Mesenchymal stem cell (in vitro differentiated cells and primary cell): ENCODE results near the gene RESF1. TPM values are rescaled to one million over a fixed set of nuclear protein-coding genes. Genes with fewer than 3 reads are reported as not detected.

Experiments used
- DNase-seq: peaks from one replicate; pipeline ENCODE4 v3.0.0-alpha.2; 2013
- H2AFZ ChIP-seq: one replicate; pipeline ENCODE4 v1.6.1; 2013; ENCODE audit warnings: low read depth, mild to moderate bottlenecking, control low read depth, inconsistent platforms, low read length, moderate library complexity
- H2AK5ac ChIP-seq: 2 replicates; pipeline ENCODE4 v1.6.1; 2013; ENCODE audit warnings: low read length, moderate library complexity, mild to moderate bottlenecking, inconsistent platforms; ENCODE audit not compliant: severe bottlenecking
- H2BK120ac ChIP-seq: one replicate; pipeline ENCODE4 v1.6.1; 2013; ENCODE audit warnings: low read depth, mild to moderate bottlenecking, inconsistent platforms, low read length, moderate library complexity
- H2BK12ac ChIP-seq, 2 experiments: one replicate each; pipeline ENCODE4 v1.6.1; 2013; ENCODE audit warnings: inconsistent platforms in 2 of 2, low read length in 2 of 2, mild to moderate bottlenecking in 2 of 2, moderate library complexity in 2 of 2, control low read depth in 1 of 2
- H2BK15ac ChIP-seq: one replicate; pipeline ENCODE4 v1.6.1; 2013; ENCODE audit warnings: mild to moderate bottlenecking, low read depth, inconsistent platforms; ENCODE audit not compliant: poor library complexity, severe bottlenecking
- H2BK5ac ChIP-seq: 2 replicates; pipeline ENCODE4 v1.6.1; 2013; ENCODE audit warnings: low read depth, mild to moderate bottlenecking, low read length, control low read depth, inconsistent platforms; ENCODE audit not compliant: poor library complexity, severe bottlenecking
- H3K14ac ChIP-seq, 2 experiments: one replicate each; pipeline ENCODE4 v1.6.1; 2013; ENCODE audit warnings: inconsistent platforms in 2 of 2, low read length in 2 of 2, control low read depth in 1 of 2, mild to moderate bottlenecking in 1 of 2, moderate library complexity in 1 of 2
- H3K18ac ChIP-seq, 2 experiments: one replicate each; pipeline ENCODE4 v1.6.1; 2013; ENCODE audit warnings: inconsistent platforms in 2 of 2, low read length in 2 of 2, control low read depth in 1 of 2, low read depth in 1 of 2, mild to moderate bottlenecking in 1 of 2
- H3K23ac ChIP-seq, 2 experiments: one replicate each; pipeline ENCODE4 v1.6.1; 2013; ENCODE audit warnings: inconsistent platforms in 2 of 2, low read length in 2 of 2, mild to moderate bottlenecking in 2 of 2, moderate library complexity in 2 of 2, control low read depth in 1 of 2
- H3K27ac ChIP-seq: 2 replicates; pipeline ENCODE4 v1.5.1; 2013; ENCODE audit warnings: mild to moderate bottlenecking, moderate library complexity, low read length, control low read depth, inconsistent platforms; ENCODE audit not compliant: poor library complexity, severe bottlenecking
- H3K27me3 ChIP-seq, 2 experiments: 2 replicates each; pipeline versions ENCODE4 v1.6.1 to v1.7.0; 2013; ENCODE audit warnings: low read length in 2 of 2, mild to moderate bottlenecking in 2 of 2, moderate library complexity in 2 of 2, control low read depth in 1 of 2, inconsistent platforms in 1 of 2; ENCODE audit not compliant: control insufficient read depth in 1 of 2, insufficient read depth in 1 of 2
- H3K36me3 ChIP-seq, 2 experiments: 2 replicates each; pipeline versions ENCODE4 v1.6.1 to v1.7.0; 2013; ENCODE audit warnings: low read length in 2 of 2, control low read depth in 1 of 2, inconsistent platforms in 1 of 2, low read depth in 1 of 2, mild to moderate bottlenecking in 1 of 2; ENCODE audit not compliant: insufficient read depth in 2 of 2, control insufficient read depth in 1 of 2
- H3K4ac ChIP-seq, 2 experiments: one replicate each; pipeline ENCODE4 v1.6.1; 2013; ENCODE audit warnings: inconsistent platforms in 2 of 2, low read length in 2 of 2, mild to moderate bottlenecking in 2 of 2, moderate library complexity in 2 of 2, control low read depth in 1 of 2, low read depth in 1 of 2
- H3K4me1 ChIP-seq: 2 replicates; pipeline ENCODE4 v1.6.1; 2013; ENCODE audit warnings: low read depth, low read length, control low read depth; ENCODE audit not compliant: control insufficient read depth, insufficient read depth
- H3K4me2 ChIP-seq: 2 replicates; pipeline ENCODE4 v1.6.1; 2013; ENCODE audit warnings: low read length, mild to moderate bottlenecking, inconsistent platforms; ENCODE audit not compliant: poor library complexity, severe bottlenecking
- H3K4me3 ChIP-seq, 2 experiments: 2 replicates each; pipeline versions ENCODE4 v1.5.1 to v1.7.0; 2013; ENCODE audit warnings: low read length in 2 of 2, mild to moderate bottlenecking in 2 of 2, control low read depth in 1 of 2, low read depth in 1 of 2; ENCODE audit not compliant: insufficient read depth in 1 of 2
- H3K79me1 ChIP-seq: replicated peaks from 2 replicates; pipeline ENCODE4 v1.6.1; 2013; ENCODE audit warnings: mild to moderate bottlenecking, control low read depth, low read length, inconsistent platforms; ENCODE audit not compliant: poor library complexity, severe bottlenecking
- H3K9ac ChIP-seq: 2 replicates; pipeline ENCODE4 v1.7.0; 2013; ENCODE audit warnings: mild to moderate bottlenecking, low read length, moderate library complexity
- H3K9me3 ChIP-seq: 2 replicates; pipeline ENCODE4 v1.7.0; 2013; ENCODE audit warnings: mild to moderate bottlenecking, low read length; ENCODE audit not compliant: control insufficient read depth
- H4K8ac ChIP-seq: one replicate; pipeline ENCODE4 v1.6.1; 2013; ENCODE audit warnings: inconsistent platforms, mild to moderate bottlenecking, low read length, moderate library complexity
- H4K91ac ChIP-seq: one replicate; pipeline ENCODE4 v1.6.1; 2013; ENCODE audit warnings: mild to moderate bottlenecking, low read length, inconsistent platforms
- WGBS: methylation state at CpG from one replicate; pipeline ENCODE4 v1.1.7; 2013; ENCODE audit warnings: mixed read lengths; 5-methylcytosine and 5-hydroxymethylcytosine counted together
- polyA plus RNA-seq, 2 experiments: library from polyadenylated mRNA; stranded (reverse); fragments of 200-250 nt; gene quantifications; one replicate each; pipeline ENCODE4 v1.2.3, GENCODE V29; 2013

RESF1 gene, protein sequence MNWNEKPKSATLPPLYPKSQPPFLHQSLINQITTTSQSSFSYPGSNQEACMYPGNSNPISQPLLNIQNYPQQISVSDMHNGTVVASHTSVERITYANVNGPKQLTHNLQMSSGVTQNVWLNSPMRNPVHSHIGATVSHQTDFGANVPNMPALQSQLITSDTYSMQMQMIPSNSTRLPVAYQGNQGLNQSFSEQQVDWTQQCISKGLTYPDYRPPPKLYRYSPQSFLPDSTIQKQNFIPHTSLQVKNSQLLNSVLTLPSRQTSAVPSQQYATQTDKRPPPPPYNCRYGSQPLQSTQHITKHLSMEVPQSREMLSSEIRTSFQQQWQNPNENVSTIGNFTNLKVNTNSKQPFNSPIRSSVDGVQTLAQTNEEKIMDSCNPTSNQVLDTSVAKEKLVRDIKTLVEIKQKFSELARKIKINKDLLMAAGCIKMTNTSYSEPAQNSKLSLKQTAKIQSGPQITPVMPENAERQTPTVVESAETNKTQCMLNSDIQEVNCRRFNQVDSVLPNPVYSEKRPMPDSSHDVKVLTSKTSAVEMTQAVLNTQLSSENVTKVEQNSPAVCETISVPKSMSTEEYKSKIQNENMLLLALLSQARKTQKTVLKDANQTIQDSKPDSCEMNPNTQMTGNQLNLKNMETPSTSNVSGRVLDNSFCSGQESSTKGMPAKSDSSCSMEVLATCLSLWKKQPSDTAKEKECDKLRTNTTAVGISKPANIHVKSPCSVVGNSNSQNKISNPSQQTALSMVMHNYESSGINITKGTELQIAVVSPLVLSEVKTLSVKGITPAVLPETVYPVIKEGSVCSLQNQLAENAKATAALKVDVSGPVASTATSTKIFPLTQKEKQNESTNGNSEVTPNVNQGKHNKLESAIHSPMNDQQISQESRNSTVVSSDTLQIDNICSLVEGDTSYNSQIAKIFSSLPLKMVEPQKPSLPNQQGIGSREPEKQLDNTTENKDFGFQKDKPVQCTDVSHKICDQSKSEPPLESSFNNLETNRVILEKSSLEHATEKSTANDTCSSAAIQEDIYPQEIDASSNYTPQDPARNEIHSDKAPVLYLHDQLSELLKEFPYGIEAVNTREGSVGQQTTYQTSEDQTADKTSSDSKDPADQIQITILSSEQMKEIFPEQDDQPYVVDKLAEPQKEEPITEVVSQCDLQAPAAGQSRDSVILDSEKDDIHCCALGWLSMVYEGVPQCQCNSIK (N-terminal part only)
- 25.5 TPM for polyA plus RNA-seq (2013, experiment 1 of 2)
- polyA plus RNA-seq (2013, experiment 2 of 2), result 27.5 TPM

DNA sequence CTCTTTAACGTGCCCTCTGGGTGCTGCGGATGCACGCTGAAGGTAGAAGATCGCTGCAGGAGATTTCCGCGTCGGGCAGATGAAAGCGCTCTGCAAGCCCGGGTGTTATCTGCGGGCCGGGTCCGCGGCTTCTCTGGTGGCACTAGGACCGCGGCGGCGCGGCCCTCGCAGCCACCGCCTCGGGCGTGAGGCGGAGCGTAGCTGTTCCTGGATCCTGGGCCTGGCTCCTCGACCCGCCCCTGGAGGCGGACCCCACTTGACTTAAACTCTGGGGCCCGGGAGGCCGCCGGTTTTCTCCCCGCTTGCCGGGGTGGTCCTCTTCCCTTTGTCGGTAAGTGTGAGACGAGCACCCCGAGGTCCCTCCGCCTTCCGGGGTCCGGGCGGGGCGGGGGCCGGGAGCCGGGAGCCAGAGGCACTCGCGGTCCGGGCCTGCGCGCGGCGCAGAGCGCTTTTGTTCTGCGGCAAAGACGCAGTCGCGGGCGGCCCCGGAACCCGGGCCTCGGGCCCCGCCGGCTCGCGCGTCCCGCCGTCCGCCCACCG lies at the start of gene RESF1:
RESF1 (plus strand) TSS at position 255 of the 540 bp plus-strand sequence. CDS start 21,541 bp downstream, outside the sequence.
- Histone ChIP-seq H3K18ac (peak within 1 kb of the TSS; percentile 94 to 99), H2BK120ac (peak within 1 kb of the TSS; percentile 80), H2BK12ac (peak within 1 kb of the TSS in 1 of 2 experiments; percentile 71), H3K4ac (peak within 1 kb of the TSS; percentile 46 to 97), H3K9me3 (no peaks in the 10 kb centered on the region), H3K14ac (peak within 1 kb of the TSS in 1 of 2 experiments; percentile 65), H3K4me1 (peaks cover 7% of the 10 kb centered on the region), H3K9ac (peak within 1 kb of the TSS; percentile 87), H2BK5ac (peak within 1 kb of the TSS; percentile 84), H3K36me3 (peaks cover 7 to 24% of the 10 kb centered on the region in 2 experiments), H3K4me3 (peak within 1 kb of the TSS; percentile 84 to 89), H3K27me3 (no peaks in the 10 kb centered on the region), H2BK15ac (peak within 1 kb of the TSS; percentile 67), H3K79me1 (peaks cover 7% of the 10 kb centered on the region), H4K8ac (peak within 1 kb of the TSS; percentile 87), H3K4me2 (peak within 1 kb of the TSS; percentile 94), H3K27ac (peak within 1 kb of the TSS; percentile 93), H2AFZ (peak within 1 kb of the TSS; percentile 75), H2AK5ac (no peak within 1 kb of the TSS), H4K91ac (peak within 1 kb of the TSS; percentile 92), H3K23ac (peak within 1 kb of the TSS in 1 of 2 experiments; percentile 93)
- WGBS, result under 1% methylated on average over 66 of the region's 67 CpGs
- DNase-seq, result peak; percentile 89

DNA sequence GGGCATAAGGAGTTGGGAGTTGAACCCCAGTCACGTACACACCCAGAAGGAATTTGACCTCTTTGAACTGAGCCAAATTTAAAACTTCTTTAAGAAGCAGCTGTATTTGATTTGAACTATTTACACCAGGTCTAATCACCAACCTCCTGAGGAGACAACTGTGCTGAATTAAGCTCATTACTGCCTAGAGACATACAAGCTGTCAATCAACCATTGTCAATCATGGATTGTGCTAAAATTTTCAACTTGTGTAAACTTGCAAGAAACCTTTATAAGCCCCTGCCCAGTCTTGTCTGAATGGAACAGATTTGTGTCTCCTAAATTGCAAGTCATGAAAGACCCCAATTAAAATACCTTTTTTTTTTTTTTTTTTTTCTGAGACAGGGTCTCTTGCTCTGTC lies 44.3 kb upstream of the RESF1 start:
- Histone ChIP-seq H3K4me1 (no peaks in the 10 kb centered on the region), H2BK120ac (no peak overlapping the region), H3K9me3 (peaks cover 3% of the 10 kb centered on the region), H2AFZ (no peak overlapping the region), H2AK5ac (no peak overlapping the region), H3K4me3 (no peak overlapping the region), H3K79me1 (no peaks in the 10 kb centered on the region), H2BK12ac (no peak overlapping the region), H3K4ac (no peak overlapping the region), H3K36me3 (no peaks in the 10 kb centered on the region), H2BK15ac (no peak overlapping the region), H2BK5ac (no peak overlapping the region), H3K27ac (no peak overlapping the region), H4K8ac (no peak overlapping the region), H3K18ac (no peak overlapping the region), H4K91ac (no peak overlapping the region), H3K4me2 (no peak overlapping the region), H3K14ac (no peak overlapping the region), H3K27me3 (no peaks in the 10 kb centered on the region), H3K9ac (no peak overlapping the region), H3K23ac (no peak overlapping the region)
- 69% methylated on average over 1 of the region's 1 CpG for WGBS
- DNase-seq, result no peak

DNA sequence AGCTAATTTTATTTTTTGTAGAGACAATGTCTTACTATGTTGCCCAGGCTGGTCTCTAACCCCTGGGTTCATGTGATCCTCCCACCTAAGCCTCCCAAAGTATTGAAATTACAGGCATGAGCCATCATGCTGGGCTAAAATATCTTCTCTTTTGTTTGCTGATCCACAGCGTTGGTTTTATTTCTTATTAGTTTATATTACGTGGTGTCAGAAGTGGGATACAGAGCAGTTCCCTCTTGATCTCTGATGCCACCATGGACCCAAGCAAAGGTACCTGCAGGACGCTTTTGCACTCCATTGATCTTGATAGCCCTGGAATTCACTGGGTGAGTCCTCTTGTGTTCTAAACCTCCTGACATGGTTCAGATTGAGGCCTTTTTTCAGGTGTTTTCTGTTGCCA lies 43.8 kb upstream of the RESF1 start:
- Histone ChIP-seq H2AK5ac (no peak overlapping the region), H2BK12ac (no peak overlapping the region), H3K23ac (no peak overlapping the region), H3K18ac (no peak overlapping the region), H3K9ac (no peak overlapping the region), H3K4me1 (no peaks in the 10 kb centered on the region), H2BK15ac (no peak overlapping the region), H3K9me3 (peaks cover 3% of the 10 kb centered on the region), H3K36me3 (no peaks in the 10 kb centered on the region), H3K4me2 (no peak overlapping the region), H4K8ac (no peak overlapping the region), H4K91ac (no peak overlapping the region), H3K14ac (no peak overlapping the region), H3K27me3 (no peaks in the 10 kb centered on the region), H2BK120ac (no peak overlapping the region), H3K27ac (no peak overlapping the region), H3K79me1 (no peaks in the 10 kb centered on the region), H3K4me3 (no peak overlapping the region), H2BK5ac (no peak overlapping the region), H2AFZ (no peak overlapping the region), H3K4ac (no peak overlapping the region)
- 90% methylated on average over 3 of the region's 3 CpGs for WGBS
- no peak for DNase-seq
